ENCODE measurements around the gene PTPRJ.
A peak's percentile ranks its signal among the peaks of the same experiment; 100 is the strongest.

The PTPRJ gene

GRCh38 chr11:48043111-48043990, 63.0 kb downstream of the PTPRJ start:
- DNase-seq, result no peak

GRCh38 chr11:48043991-48044512, 63.7 kb downstream of the PTPRJ start:
- DNase-seq, result no peak

- peak in 1 of 2 donors; percentile 50 for DNase-seq
Observed at GRCh38 chr11:48044577-48044976, 64.2 kb downstream of the PTPRJ start.

DNA sequence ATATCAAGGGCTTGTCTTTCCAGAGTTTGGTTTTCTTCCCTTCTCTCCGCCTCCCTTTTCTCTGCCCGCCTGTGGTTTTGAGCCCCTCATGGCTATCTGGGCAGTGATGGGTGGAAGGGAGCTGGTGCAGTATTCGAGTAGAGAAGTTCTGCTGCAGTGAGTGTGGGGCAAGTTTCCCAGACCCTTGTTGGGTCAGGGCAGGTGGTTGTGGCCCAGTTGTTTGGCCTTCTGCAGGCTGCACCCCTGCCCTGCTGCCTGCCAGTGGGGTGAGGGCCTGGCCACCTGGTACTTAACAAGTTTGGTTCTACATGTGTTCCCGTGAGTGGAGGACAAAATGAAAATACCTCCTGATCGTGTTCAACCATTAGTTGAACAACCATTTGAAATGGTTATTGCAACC, 65.2 kb downstream of the PTPRJ start:
- no peak for DNase-seq

DNA sequence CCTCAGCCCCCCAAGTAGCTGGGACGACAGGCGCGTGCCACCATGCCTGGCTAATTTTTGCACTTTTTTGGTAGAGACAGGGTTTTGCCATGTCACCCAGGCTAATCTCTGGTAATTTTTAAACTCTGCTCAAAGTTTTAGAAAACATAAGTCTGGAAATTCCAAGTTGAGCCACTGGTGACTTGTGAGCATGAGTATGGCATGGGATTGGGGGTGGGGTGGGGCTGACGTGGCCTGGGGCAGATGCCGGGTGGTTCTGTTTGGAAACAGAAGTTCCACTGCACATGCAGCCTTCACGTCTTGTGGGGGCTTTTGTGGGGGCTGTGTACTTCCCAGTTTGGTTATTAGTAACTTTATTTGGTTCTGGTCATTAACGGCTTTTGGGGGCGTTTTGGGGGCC, 67.3 kb downstream of the PTPRJ start:
- no peak for DNase-seq

- no peak for DNase-seq
Observed at GRCh38 chr11:48049036-48049435, 68.7 kb downstream of the PTPRJ start.

DNA sequence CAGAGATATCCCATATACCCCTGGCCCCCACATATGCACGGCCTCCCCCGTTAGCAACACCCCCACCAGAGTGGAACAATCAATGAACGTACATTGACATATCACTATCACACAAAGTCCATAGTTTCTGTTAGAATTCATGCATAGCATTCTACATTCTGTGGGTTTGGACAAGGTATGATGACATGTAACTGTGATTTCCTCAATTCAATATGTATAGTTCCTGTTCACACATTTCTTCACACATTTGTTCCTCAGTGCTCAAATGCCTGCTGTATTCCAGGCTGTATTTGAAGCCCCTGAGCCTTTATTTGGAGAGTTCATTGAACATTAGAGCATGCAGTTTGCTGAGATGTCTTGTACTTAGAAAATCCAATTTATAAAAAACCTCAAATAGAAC, 69.9 kb downstream of the PTPRJ start:
- no peak for DNase-seq

GRCh38 chr11:48051217-48051830, 71.0 kb downstream of the PTPRJ start:
- DNase-seq, result no peak

DNA sequence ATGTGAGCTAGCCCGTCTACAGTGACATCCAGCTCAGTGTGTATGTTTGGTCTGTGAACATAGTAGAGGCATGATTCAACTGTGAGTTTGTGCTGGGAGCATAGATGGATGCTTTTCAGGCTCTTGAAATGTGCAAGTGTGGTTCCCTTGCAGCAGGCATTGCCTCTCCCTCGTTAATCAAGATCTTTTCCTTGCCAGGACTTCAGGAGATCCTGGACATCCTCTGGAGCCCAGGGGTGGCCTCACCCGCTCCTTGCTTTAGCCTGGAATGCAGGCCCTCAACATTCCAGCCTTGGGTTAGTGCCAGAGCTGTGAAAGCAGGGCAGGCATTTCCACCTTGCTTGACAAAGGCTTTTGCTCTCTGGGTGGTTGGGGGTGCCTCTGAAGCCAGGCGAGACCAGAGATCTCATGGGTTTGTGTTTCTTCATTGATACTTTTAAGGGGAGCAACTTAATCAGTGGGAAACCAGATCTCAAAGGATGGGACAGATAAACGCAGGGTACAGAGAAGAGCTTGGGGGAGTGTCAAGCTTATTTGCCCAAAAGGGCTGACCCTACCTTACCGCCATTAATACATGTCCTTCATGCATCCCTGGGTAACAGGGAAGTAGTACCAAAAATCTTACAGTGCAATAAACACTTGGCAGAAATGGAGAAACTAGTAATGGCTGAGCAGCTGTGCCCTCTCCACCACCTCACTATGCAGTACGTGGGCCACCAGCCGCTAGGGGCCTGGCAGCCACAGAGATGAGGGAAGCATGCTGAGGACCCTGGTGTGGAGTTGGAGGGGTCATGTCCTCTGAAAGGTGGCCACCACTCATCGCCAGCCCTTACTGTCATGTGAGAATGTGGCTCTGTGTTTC, 72.1 kb downstream of the PTPRJ start:
- DNase-seq, result no peak

DNA sequence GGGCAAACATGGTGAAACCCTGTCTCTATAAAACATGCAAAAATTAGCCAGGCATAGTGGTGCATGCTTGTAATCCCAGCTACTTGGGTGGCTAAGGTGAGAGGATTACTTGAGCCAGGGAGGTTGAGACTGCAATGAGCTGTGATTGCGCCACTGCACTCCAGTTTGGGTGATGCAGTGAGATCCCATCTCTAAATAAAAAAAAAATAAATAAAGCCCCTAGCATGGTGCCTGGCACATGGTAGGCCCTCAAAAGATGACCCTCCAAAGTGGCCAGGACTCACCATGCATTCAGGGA, 74.6 kb downstream of the PTPRJ start:
- no peak for DNase-seq

GRCh38 chr11:48055292-48056132, 75.2 kb downstream of the PTPRJ start:
- no peak for DNase-seq

GRCh38 chr11:48056325-48057183, 76.2 kb downstream of the PTPRJ start:
- DNase-seq, result no peak

DNA sequence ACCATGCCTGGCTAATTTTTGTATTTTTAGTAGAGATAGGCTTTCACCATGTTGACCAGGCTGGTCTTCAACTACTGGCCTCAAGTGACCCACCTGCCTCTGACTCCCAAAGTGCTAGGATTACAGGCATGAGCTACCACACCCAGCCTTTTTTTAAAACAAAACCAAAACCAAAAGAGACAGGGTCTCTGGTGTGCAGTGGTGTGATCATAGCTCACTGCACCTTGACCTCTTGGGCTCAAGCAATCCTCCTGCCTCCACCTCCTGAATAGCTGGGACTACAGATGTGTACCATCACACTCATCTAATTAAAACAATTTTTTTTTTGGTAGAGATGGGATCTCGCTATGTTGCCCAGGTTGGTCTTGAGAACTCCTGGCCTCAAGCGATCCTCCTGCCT, 77.7 kb downstream of the PTPRJ start:
- DNase-seq, result no peak

DNA sequence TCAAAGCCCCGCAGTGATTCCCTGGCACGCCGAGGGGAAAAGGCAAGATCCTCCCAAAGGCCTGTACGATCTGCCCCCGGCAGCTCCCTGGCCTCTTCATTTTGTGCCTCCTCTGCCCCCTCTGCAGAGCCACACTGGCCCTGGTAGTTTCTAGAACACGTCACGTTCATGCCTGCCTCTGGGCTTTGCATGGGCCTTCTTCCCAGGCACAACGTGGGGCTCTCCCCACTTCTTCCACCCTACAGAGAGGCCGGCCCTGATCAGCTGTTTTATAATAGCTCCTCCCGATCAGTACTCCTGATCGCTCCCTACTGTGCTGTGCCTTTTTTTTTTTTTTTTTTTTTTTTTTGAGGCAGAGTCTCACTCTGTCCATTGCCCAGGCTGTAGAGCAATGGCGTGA, 78.4 kb downstream of the PTPRJ start:
- DNase-seq, result no peak

DNA sequence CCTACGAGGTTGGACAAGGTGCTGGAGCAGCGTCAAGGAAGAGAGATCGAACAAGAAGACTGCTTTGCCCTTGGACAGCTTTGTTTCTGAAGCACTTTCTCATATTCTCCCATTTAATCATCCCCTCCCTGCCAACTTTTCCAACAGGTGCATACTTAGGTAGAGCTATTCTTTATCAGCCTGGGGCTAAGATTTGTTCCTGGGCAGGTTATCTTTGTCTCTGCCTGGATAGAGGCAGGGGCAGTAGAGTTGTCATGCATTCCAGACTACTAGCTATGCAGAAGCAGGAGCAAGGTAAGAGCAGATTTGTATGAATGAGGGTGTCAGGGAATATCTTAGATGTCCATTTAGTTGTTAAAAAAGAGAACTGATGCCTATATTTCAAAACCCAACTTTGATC, 82.3 kb downstream of the PTPRJ start:
- DNase-seq, result no peak

DNA sequence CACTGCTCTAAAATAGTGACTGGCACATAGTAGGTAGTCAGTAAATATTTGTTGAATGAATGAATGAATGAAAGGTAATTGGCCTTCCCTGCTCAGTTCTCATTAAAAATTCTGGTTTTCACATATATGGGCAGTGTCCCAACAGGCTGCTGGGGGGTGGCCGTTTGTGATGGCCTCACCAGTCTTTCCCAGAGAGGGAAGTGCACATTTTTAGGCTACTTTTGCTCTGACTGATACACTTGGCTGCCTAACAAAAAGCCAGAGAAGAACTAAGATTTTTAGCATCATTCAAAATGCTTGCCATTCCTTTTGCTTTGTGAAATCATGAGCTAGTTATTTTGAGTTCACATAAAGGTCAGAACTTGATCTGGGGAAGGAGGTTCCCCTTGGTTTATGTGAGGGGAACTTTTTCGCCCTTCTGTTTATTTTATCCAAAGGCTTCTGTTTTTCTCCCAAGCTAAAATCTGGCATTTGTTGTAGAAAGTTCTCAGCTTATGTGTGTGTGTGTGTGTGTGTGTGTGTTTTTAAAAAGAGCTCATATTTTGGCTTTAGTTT, 83.1 kb downstream of the PTPRJ start:
- DNase-seq, result no peak

DNA sequence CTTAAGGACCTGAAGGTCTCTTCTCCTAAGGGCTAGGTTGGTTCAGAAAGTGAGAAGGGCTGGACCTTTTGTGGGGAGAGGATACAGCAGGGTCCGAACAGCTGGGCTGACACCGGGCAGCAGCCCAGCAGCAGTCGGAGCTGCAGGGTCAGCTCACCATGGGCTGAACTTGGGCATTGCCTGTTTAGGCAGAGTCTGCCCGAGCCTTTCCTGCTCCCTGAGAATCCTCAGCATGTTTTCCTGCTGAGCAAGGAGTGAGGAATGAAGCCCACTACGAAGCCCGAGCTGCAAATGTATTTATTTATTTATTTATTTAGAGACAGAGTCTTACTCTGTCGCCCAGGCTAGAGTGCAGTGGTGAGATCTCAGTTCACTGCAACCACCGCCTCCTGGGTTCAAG, 83.9 kb downstream of the PTPRJ start:
- DNase-seq, result no peak

DNA sequence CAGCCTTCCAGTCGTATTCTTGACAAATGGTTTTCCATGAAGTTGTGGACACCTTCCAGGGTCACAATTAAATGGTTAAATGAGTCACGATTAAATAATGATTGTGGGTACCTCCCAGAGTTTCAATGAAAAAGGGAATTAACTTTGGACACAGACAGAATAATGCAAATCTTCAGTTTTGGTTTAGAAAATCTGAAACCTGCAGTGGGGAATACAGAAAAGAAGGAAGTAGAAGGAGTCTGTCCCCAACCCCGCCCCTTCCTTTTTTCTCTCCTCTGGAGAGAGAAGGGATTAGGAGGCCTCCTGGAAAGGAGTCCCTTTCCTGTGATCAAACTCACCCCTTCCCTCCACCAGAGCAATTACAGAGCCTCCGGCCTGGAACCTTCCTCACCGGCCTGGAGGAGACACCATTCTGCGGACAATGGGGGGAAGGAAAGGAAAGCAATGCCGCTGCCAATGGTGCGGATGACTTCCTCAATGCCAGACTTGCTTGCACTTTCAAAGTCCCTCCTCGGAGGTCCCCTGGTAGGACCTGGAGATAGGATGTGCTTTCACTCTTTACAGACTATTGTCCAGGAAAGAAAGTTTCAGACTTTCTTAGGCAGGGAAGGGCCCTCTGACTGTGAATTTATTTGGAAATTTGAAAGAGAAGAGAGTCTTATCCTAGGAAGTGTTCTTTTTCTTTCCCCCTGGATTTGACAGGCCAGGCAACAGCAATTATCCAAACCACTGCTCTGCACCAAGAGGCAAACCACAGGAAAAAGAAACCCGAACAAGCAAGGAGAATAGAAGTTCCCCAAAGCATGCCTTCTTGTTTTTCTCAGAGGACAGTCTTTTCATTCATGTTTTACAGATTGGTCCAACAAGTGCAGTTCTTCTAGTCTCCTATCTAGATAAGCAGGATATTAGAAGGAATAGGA, 86.8 kb downstream of the PTPRJ start:
- DNase-seq, result no peak

- no peak for DNase-seq
Observed at GRCh38 chr11:48073031-48073861, 92.9 kb downstream of the PTPRJ start.

Data from hippocampal formation (tissue), 2 donors.